Measurements from ENCODE around the gene NPEPL1.

GRCh38 chr20:58713801-58714339, 21.3 kb downstream of the NPEPL1 start:
- TF ChIP-seq CTCF (IDR thresholded peaks at IDR 0.05; ENCODE audit: control extremely low read depth in 1 of 3, insufficient read depth in 1 of 3, low read depth in 1 of 3, low read length in 3 of 3) (no peak), ATF2 (IDR thresholded peaks at IDR 0.05; ENCODE audit: low read length) (no peak)

Data from H1 (cell line).